HCT116 (cell line): ENCODE data around the gene ARHGAP1. TPM values are rescaled to one million over a fixed set of nuclear protein-coding genes. Genes with fewer than 3 reads are reported as not detected.

ENCODE experiments used
- ATAC-seq: fragments of 200-7000 bp; cut with Tn5 transposase; 2 replicates; pipeline ENCODE4 v1.9.1; 2020; ENCODE audit warnings: mild to moderate bottlenecking, moderate library complexity
- BruUV-seq: library from RNA; stranded (reverse); fragments of 400-500 nt; replicated peaks from 2 replicates; lab custom pipeline; 2021; lab: Mats Ljungman, UMichigan
- CTCF ChIA-PET: fragments of 300-600 bp; sonication (Branson Sonifier 250); formaldehyde crosslinking; loops from one replicate; lab custom pipeline; 2021; ENCODE audit warnings: antibody characterized with exemption; lab: Charles Lee
- POLR2A ChIA-PET: fragments of 300-600, 350-600 bp; sonication (Branson Sonifier 250); formaldehyde crosslinking; loops from one replicate; lab custom pipeline; 2021; ENCODE audit warnings: antibody characterized with exemption; lab: Charles Lee
- RAD21 ChIA-PET, 2 experiments: fragments of 300-600 bp; sonication (Branson Sonifier 250); formaldehyde crosslinking; loops; one replicate each; lab custom pipeline; 2023; ENCODE audit warnings: low total read pairs in 2 of 2; ENCODE audit not compliant: uncharacterized antibody in 2 of 2, unreplicated experiment in 2 of 2, low non-redundant PET in 1 of 2; lab: Charles Lee
- DNase-seq: peaks from one replicate; pipeline ENCODE4 v3.0.0-alpha.2; 2010; ENCODE audit warnings: low read depth, low spot score
- H2AFZ ChIP-seq: fragments of 200-600 bp; shearing (Covaris generic), sonication (generic); 2 replicates; pipeline ENCODE4 v1.6.1; 2017; ENCODE audit warnings: low read depth, mixed run types, mixed read lengths, antibody characterized with exemption, low read length; ENCODE audit not compliant: poor library complexity, severe bottlenecking
- H3K27ac ChIP-seq: 2 replicates; pipeline ENCODE4 v1.5.1; 2012; ENCODE audit warnings: low read depth, low read length
- H3K27me3 ChIP-seq: fragments of 200-600 bp; sonication (generic); 2 replicates; pipeline ENCODE4 v1.6.1; 2016; ENCODE audit warnings: mixed run types, low read length, mixed read lengths; ENCODE audit not compliant: insufficient read depth
- H3K36me3 ChIP-seq, 2 experiments: fragments of 200-500 bp in 1 of 2; fragments of 200-600 bp in 1 of 2; sonication (Bioruptor generic) in 1 of 2; sonication (generic) in 1 of 2; 2 replicates each; pipeline versions ENCODE4 v1.5.1 to v1.6.1; 2014 to 2016; ENCODE audit warnings: low read length in 2 of 2, inconsistent platforms in 1 of 2, mixed read lengths in 1 of 2, mixed run types in 1 of 2; ENCODE audit not compliant: insufficient read depth in 2 of 2, control insufficient read depth in 1 of 2
- H3K4me1 ChIP-seq, 2 experiments: fragments of 200-600 bp in 1 of 2; sonication (generic) in 1 of 2; 2 replicates each; pipeline versions ENCODE4 v1.5.1 to v1.6.1; 2012 to 2017; ENCODE audit warnings: low read length in 2 of 2, inconsistent platforms in 1 of 2, mild to moderate bottlenecking in 1 of 2, mixed read lengths in 1 of 2, mixed run types in 1 of 2, moderate library complexity in 1 of 2; ENCODE audit not compliant: insufficient read depth in 2 of 2, control insufficient read depth in 1 of 2
- H3K4me2 ChIP-seq: fragments of 200-600 bp; sonication (generic); 2 replicates; pipeline ENCODE4 v1.6.1; 2017; ENCODE audit warnings: mixed run types, low read length, mixed read lengths
- H3K4me3 ChIP-seq, 2 experiments: fragments of 200-600 bp in 1 of 2; sonication (generic) in 1 of 2; replicated peaks in 1 of 2; 2 replicates each; pipeline ENCODE4 v1.5.1; 2011 to 2016; ENCODE audit warnings: low read length in 2 of 2, control low read depth in 1 of 2, low read depth in 1 of 2, mild to moderate bottlenecking in 1 of 2, mixed read lengths in 1 of 2, mixed run types in 1 of 2
- H3K79me2 ChIP-seq: fragments of 200-600 bp; sonication (generic); 2 replicates; pipeline ENCODE4 v1.6.1; 2017; ENCODE audit warnings: mild to moderate bottlenecking, mixed run types, low read length, moderate library complexity, mixed read lengths; ENCODE audit not compliant: insufficient read depth
- H3K9ac ChIP-seq: fragments of 200-600 bp; sonication (generic); 2 replicates; pipeline ENCODE4 v1.6.1; 2016; ENCODE audit warnings: low read length, mixed read lengths
- H3K9me2 ChIP-seq: fragments of 200-600 bp; sonication (generic), shearing (Covaris generic); 2 replicates; pipeline ENCODE4 v1.6.1; 2017; ENCODE audit warnings: mixed run types, mild to moderate bottlenecking, moderate library complexity; ENCODE audit not compliant: insufficient read depth
- H3K9me3 ChIP-seq, 2 experiments: fragments of 200-500 bp in 1 of 2; fragments of 200-600 bp in 1 of 2; sonication (Bioruptor generic) in 1 of 2; sonication (generic) in 1 of 2; 2 replicates each; pipeline ENCODE4 v1.6.1; 2014 to 2017; ENCODE audit warnings: low read length in 2 of 2, mixed read lengths in 2 of 2, inconsistent platforms in 1 of 2, low read depth in 1 of 2, mild to moderate bottlenecking in 1 of 2, mixed run types in 1 of 2, moderate library complexity in 1 of 2; ENCODE audit not compliant: control insufficient read depth in 1 of 2, insufficient read depth in 1 of 2
- H4K20me1 ChIP-seq: fragments of 200-600 bp; sonication (generic), shearing (Covaris generic); 2 replicates; pipeline ENCODE4 v1.6.1; 2017; ENCODE audit warnings: mixed run types, mild to moderate bottlenecking, moderate library complexity; ENCODE audit not compliant: insufficient read depth
- ATF3 ChIP-seq: IDR thresholded peaks from 2 replicates; pipeline ENCODE4 v1.6.1; 2012
- CEBPB ChIP-seq: IDR thresholded peaks from 2 replicates; pipeline ENCODE4 v1.6.1; 2012; ENCODE audit warnings: low read depth
- ELF1 ChIP-seq: IDR thresholded peaks from 2 replicates; pipeline ENCODE4 v1.6.1; 2012; ENCODE audit warnings: low read depth, borderline replicate concordance
- EZH2 ChIP-seq: fragments of 200-600 bp; sonication (generic); IDR thresholded peaks from 2 replicates; pipeline ENCODE4 v1.6.1; 2017; ENCODE audit warnings: antibody characterized with exemption, mixed run types
- EZH2phosphoT487 ChIP-seq: fragments of 200-600 bp; IDR thresholded peaks from 2 replicates; pipeline ENCODE4 v1.6.1; 2018; ENCODE audit warnings: antibody characterized with exemption, borderline replicate concordance
- FOSL1 ChIP-seq: IDR thresholded peaks from 2 replicates; pipeline ENCODE4 v1.6.1; 2012; ENCODE audit warnings: low read depth
- POLR2A ChIP-seq: IDR thresholded peaks from 2 replicates; pipeline ENCODE4 v1.7.0; 2011; ENCODE audit warnings: borderline replicate concordance; ENCODE audit not compliant: insufficient read depth, insufficient read length; ENCODE audit errors: extremely low read depth
- POLR2AphosphoS5 ChIP-seq: IDR thresholded peaks from 2 replicates; pipeline ENCODE4 v1.6.1; 2011; ENCODE audit warnings: mild to moderate bottlenecking, low read depth, low read length, moderate library complexity
- RAD21 ChIP-seq: IDR thresholded peaks from 2 replicates; pipeline ENCODE4 v1.6.1; 2012; ENCODE audit warnings: low read depth, mild to moderate bottlenecking
- SIN3A ChIP-seq: IDR thresholded peaks from 2 replicates; pipeline ENCODE4 v1.6.1; 2012; ENCODE audit warnings: low read depth
- SP1 ChIP-seq: IDR thresholded peaks from 2 replicates; pipeline ENCODE4 v1.6.1; 2012; ENCODE audit warnings: low read depth
- YY1 ChIP-seq: IDR thresholded peaks from 2 replicates; pipeline ENCODE4 v1.6.1; 2011; ENCODE audit warnings: low read length, low read depth, moderate library complexity, mild to moderate bottlenecking; ENCODE audit not compliant: insufficient replicate concordance; ENCODE audit errors: extremely low read depth
- ZNF274 ChIP-seq: fragments of 200-500 bp; sonication (Bioruptor generic); IDR thresholded peaks from 2 replicates; pipeline ENCODE4 v1.6.1; 2014; ENCODE audit warnings: mild to moderate bottlenecking, low read depth, low read length, inconsistent platforms
- intact Hi-C: fragments of 100-400 bp; cut with micrococcal nuclease; formaldehyde crosslinking; loops from 2 replicates; pipeline ENCODE4 v1.10.0; 2022
- total RNA-seq: library from RNA; stranded (reverse); gene quantifications from one replicate; pipeline ENCODE4 v1.2.1, GENCODE V29; 2021; ENCODE audit not compliant: unreplicated experiment
- TF ChIP-seq, protein P1 (sequence below): IDR thresholded peaks from 2 replicates; pipeline ENCODE4 v1.6.1; 2011; ENCODE audit warnings: mild to moderate bottlenecking, low read length, moderate library complexity; ENCODE audit not compliant: insufficient replicate concordance; ENCODE audit errors: extremely low read depth

ARHGAP1 gene
- total RNA-seq, 1 experiment from 2014 or later: 36.9 TPM

DNA sequence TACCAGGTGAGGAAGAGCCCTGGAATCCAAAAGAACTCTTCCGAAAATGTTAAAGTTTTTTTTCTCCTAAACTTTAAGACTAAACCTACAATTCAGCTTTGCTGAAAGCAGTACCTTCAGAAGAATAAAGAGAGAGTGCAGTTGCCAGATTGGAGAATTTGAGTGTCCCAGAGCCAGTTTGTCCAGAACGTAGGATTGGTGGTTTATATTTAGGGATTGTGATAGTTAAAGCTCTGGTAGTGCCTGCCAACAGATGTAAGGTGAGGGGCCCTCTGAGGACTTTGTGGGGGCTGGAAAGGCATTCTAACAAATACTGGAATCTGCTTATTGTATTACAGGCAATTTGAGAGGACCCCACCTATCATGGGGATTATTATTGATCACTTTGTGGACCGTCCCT lies 43.2 kb downstream of the ARHGAP1 start:
- H3K27ac ChIP-seq: no peak overlapping the region
- ATAC-seq: no peak
- H3K9me2 ChIP-seq: no peaks in the 10 kb centered on the region
- no peaks in the 10 kb centered on the region for H4K20me1 ChIP-seq
- no peak overlapping the region for H3K4me3 ChIP-seq
- RAD21 ChIA-PET: no interaction called here
- no peak for TF ChIP-seq POLR2AphosphoS5
- no peak for TF ChIP-seq YY1
- TF ChIP-seq SIN3A: no peak
- TF ChIP-seq, protein P1, sequence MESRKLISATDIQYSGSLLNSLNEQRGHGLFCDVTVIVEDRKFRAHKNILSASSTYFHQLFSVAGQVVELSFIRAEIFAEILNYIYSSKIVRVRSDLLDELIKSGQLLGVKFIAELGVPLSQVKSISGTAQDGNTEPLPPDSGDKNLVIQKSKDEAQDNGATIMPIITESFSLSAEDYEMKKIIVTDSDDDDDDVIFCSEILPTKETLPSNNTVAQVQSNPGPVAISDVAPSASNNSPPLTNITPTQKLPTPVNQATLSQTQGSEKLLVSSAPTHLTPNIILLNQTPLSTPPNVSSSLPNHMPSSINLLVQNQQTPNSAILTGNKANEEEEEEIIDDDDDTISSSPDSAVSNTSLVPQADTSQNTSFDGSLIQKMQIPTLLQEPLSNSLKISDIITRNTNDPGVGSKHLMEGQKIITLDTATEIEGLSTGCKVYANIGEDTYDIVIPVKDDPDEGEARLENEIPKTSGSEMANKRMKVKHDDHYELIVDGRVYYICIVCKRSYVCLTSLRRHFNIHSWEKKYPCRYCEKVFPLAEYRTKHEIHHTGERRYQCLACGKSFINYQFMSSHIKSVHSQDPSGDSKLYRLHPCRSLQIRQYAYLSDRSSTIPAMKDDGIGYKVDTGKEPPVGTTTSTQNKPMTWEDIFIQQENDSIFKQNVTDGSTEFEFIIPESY: no peak
- POLR2A ChIA-PET: no interaction called here
- H2AFZ ChIP-seq: no peak overlapping the region
- H3K4me2 ChIP-seq: no peak overlapping the region
- H3K79me2 ChIP-seq: no peaks in the 10 kb centered on the region
- H3K27me3 ChIP-seq: no peaks in the 10 kb centered on the region
- peaks cover 10 to 12% of the 10 kb centered on the region in 2 experiments; a peak in 3 of 4 replicates for H3K36me3 ChIP-seq
- H3K4me1 ChIP-seq: no peaks in the 10 kb centered on the region
- no peaks in the 10 kb centered on the region for H3K9me3 ChIP-seq
- no peak overlapping the region for H3K9ac ChIP-seq
- no TSS peak for BruUV-seq
- DNase-seq: no peak
- CTCF ChIA-PET: no interaction called here
- intact Hi-C loops: no loop called here

GRCh38 chr11:46655631-46656030 lies 44.8 kb downstream of the ARHGAP1 start:
- no peak for TF ChIP-seq SIN3A
- TF ChIP-seq RAD21: no peak
- TF ChIP-seq ZNF274: no peak
- TF ChIP-seq ATF3: no peak
- TF ChIP-seq CEBPB: no peak
- no peak for TF ChIP-seq EZH2phosphoT487
- TF ChIP-seq POLR2A: no peak
- no peak for TF ChIP-seq POLR2AphosphoS5
- TF ChIP-seq FOSL1: no peak
- TF ChIP-seq YY1: no peak
- no peak for TF ChIP-seq SP1
- no peak for TF ChIP-seq ELF1
- no peak for TF ChIP-seq EZH2
- TF ChIP-seq, all 23 proteins: peak for 0
- Histone ChIP-seq H3K9me2 (no peaks in the 10 kb centered on the region), H3K9ac (no peak overlapping the region), H3K9me3 (no peaks in the 10 kb centered on the region), H4K20me1 (no peaks in the 10 kb centered on the region), H2AFZ (no peak overlapping the region), H3K36me3 (peaks cover 12 to 21% of the 10 kb centered on the region in 2 experiments; a peak in 3 of 4 replicates), H3K79me2 (no peaks in the 10 kb centered on the region), H3K4me2 (no peak overlapping the region), H3K27ac (no peak overlapping the region), H3K27me3 (no peaks in the 10 kb centered on the region), H3K4me1 (no peaks in the 10 kb centered on the region), H3K4me3 (no peak overlapping the region)
- ChIA-PET RAD21 (no interaction called here), POLR2A (no interaction called here), CTCF (no interaction called here)
- no peak for DNase-seq
- no peak for ATAC-seq
- no TSS peak for BruUV-seq
- intact Hi-C loops: no loop called here
